ENCODE data around the gene ALDH16A1. TPM values are rescaled to one million over a fixed set of nuclear protein-coding genes. Genes with fewer than 3 reads are reported as not detected.

ALDH16A1 gene
- total and polyA plus RNA-seq, 2 of the 4 experiments (the other 2 are of a cell fraction), result 10.4 to 12.9 TPM

DNA sequence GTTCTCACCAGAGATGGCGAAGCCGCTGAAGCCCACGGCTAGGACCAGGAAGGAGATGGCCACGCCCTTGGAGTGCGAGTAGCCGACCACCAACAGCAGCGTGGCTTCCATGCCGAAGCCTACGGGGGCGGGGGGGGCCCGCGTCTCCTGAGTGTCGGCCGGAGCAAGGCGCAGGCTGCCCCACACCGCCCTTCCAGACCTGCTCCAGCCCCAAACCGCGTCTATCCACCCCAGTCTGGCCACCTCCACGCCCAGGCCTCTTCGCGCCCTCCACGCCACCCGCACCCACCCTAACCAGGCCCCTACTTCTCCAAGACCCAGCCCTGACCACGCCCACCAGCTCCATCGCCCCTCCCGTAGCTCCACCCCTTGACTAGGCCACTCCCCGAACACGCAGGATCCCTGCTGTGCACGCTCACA lies 21.7 kb upstream of the ALDH16A1 start:
- ChIA-PET CTCF (no interaction called here), POLR2A (ENCODE audit: unreplicated experiment) (interaction anchor here (0.6 to 0.7 kb wide), 2 partner anchors 15 to 21 kb away, joined by 3 to 6 read pairs; no protein-coding TSS in a partner anchor)
- Histone ChIP-seq H3K4me3 (ENCODE audit: insufficient read depth, low read depth, low read length) (no peak overlapping the region), H2AK5ac (ENCODE audit: low read depth, low read length) (no peak overlapping the region), H3K18ac (ENCODE audit: low read depth, low read length) (no peak overlapping the region), H3K9me1 (ENCODE audit: insufficient read depth, low read length) (no peaks in the 10 kb centered on the region), H3K4ac (ENCODE audit: low read depth, low read length) (no peak overlapping the region), H3K36me3 (ENCODE audit: control insufficient read depth, insufficient read depth, low read length) (no peaks in the 10 kb centered on the region), H3K4me1 (ENCODE audit: control insufficient read depth, insufficient read depth, low read length) (no peaks in the 10 kb centered on the region), H3K56ac (ENCODE audit: extremely low read depth, insufficient read depth, low read length) (no peak overlapping the region), H3K14ac (replicated peaks; ENCODE audit: low read depth, low read length) (no peak overlapping the region), H2AFZ (replicated peaks; ENCODE audit: low read length, poor library complexity) (no peak overlapping the region), H3K27ac (ENCODE audit: insufficient read depth, low read length) (no peak overlapping the region), H4K20me1 (ENCODE audit: insufficient read depth, low read length) (no peaks in the 10 kb centered on the region), H4K91ac (ENCODE audit: insufficient read depth, low read depth, low read length) (no peak overlapping the region), H2BK20ac (ENCODE audit: low read depth, low read length) (no peak overlapping the region), H4K8ac (ENCODE audit: low read depth in 2 of 2, low read length in 2 of 2) (no peak overlapping the region), H3K27me3 (ENCODE audit: control insufficient read depth, insufficient read depth, low read length) (peaks cover 95% of the 10 kb centered on the region), H3K23ac (ENCODE audit: low read depth, low read length) (no peak overlapping the region), H2AK9ac (replicated peaks; ENCODE audit: low read depth, low read length, poor library complexity) (no peak overlapping the region), H4K5ac (ENCODE audit: low read depth, low read length) (no peak overlapping the region), H3K79me1 (ENCODE audit: low read depth in 1 of 2, low read length in 2 of 2) (no peaks in the 10 kb centered on the region), H3K4me2 (ENCODE audit: low read depth, low read length) (no peak overlapping the region), H3K9ac (ENCODE audit: low read depth, low read length) (no peak overlapping the region), H3K9me3 (ENCODE audit: control insufficient read depth, insufficient read depth, low read length) (peaks cover 18% of the 10 kb centered on the region), H2BK5ac (ENCODE audit: low read depth, low read length, poor library complexity, severe bottlenecking) (no peak overlapping the region), H2BK15ac (ENCODE audit: low read depth, low read length) (no peak overlapping the region), H2BK120ac (ENCODE audit: low read depth, low read length) (no peak overlapping the region)
- BruUV-seq (replicated peaks), result no TSS peak
- 39% methylated on average over 12 of the region's 29 CpGs; no CpG with 5 or more reads in 1 of the 2 experiments for WGBS, 2 experiments (ENCODE audit: extremely low coverage in 2 of 2, insufficient read length in 1 of 2)
- TF ChIP-seq NFE2L2 (IDR thresholded peaks at IDR 0.05; ENCODE audit: low read depth, low read length) (no peak), FOS (IDR thresholded peaks at IDR 0.05; ENCODE audit: low read depth, low read length) (no peak), MAZ (IDR thresholded peaks at IDR 0.05; ENCODE audit: borderline replicate concordance, low read depth, low read length) (no peak), RFX5 (IDR thresholded peaks at IDR 0.05; ENCODE audit: low read depth, low read length) (no peak), POLR2A (IDR thresholded peaks at IDR 0.05; ENCODE audit: low read depth, low read length) (no peak), RAD21 (IDR thresholded peaks at IDR 0.05; ENCODE audit: low read length) (no peak), MXI1 (IDR thresholded peaks at IDR 0.05; ENCODE audit: borderline replicate concordance, low read depth, low read length) (no peak), CHD1 (IDR thresholded peaks at IDR 0.05; ENCODE audit: low read depth, low read length) (no peak), CEBPB (IDR thresholded peaks at IDR 0.05; ENCODE audit: low read depth, low read length) (no peak), MAFK (IDR thresholded peaks at IDR 0.05; ENCODE audit: low read depth, low read length) (no peak), BHLHE40 (IDR thresholded peaks at IDR 0.05; ENCODE audit: low read depth, low read length) (no peak), RCOR1 (IDR thresholded peaks at IDR 0.05; ENCODE audit: insufficient replicate concordance, low read length) (no peak), SMC3 (IDR thresholded peaks at IDR 0.05; ENCODE audit: low read depth, low read length) (no peak)
- TF ChIP-seq, protein P1, sequence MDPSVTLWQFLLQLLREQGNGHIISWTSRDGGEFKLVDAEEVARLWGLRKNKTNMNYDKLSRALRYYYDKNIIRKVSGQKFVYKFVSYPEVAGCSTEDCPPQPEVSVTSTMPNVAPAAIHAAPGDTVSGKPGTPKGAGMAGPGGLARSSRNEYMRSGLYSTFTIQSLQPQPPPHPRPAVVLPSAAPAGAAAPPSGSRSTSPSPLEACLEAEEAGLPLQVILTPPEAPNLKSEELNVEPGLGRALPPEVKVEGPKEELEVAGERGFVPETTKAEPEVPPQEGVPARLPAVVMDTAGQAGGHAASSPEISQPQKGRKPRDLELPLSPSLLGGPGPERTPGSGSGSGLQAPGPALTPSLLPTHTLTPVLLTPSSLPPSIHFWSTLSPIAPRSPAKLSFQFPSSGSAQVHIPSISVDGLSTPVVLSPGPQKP (IDR thresholded peaks at IDR 0.05; ENCODE audit: borderline replicate concordance, low read depth, low read length), result no peak
- TF ChIP-seq, protein P2, sequence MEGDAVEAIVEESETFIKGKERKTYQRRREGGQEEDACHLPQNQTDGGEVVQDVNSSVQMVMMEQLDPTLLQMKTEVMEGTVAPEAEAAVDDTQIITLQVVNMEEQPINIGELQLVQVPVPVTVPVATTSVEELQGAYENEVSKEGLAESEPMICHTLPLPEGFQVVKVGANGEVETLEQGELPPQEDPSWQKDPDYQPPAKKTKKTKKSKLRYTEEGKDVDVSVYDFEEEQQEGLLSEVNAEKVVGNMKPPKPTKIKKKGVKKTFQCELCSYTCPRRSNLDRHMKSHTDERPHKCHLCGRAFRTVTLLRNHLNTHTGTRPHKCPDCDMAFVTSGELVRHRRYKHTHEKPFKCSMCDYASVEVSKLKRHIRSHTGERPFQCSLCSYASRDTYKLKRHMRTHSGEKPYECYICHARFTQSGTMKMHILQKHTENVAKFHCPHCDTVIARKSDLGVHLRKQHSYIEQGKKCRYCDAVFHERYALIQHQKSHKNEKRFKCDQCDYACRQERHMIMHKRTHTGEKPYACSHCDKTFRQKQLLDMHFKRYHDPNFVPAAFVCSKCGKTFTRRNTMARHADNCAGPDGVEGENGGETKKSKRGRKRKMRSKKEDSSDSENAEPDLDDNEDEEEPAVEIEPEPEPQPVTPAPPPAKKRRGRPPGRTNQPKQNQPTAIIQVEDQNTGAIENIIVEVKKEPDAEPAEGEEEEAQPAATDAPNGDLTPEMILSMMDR (conservative IDR thresholded peaks at IDR 0.05; ENCODE audit: low read depth, low read length), result no peak
- TF ChIP-seq, protein P3, sequence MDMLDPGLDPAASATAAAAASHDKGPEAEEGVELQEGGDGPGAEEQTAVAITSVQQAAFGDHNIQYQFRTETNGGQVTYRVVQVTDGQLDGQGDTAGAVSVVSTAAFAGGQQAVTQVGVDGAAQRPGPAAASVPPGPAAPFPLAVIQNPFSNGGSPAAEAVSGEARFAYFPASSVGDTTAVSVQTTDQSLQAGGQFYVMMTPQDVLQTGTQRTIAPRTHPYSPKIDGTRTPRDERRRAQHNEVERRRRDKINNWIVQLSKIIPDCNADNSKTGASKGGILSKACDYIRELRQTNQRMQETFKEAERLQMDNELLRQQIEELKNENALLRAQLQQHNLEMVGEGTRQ (IDR thresholded peaks at IDR 0.05; ENCODE audit: low read depth, low read length), result no peak
- intact Hi-C loops (cut with micrococcal nuclease) (no loop called here), in situ Hi-C loops (cut with MboI; ENCODE audit: low sequenced_read_pairs) (loop anchor here (10.0 kb wide), 1 partner anchor 167 kb away; no protein-coding TSS in a partner anchor), dilution Hi-C loops (cut with HindIII; ENCODE audit: low sequenced_read_pairs, unreplicated experiment) (no loop called here)
- no peak for DNase-seq
- no peak for ATAC-seq (ENCODE audit: low read depth)

All from IMR-90 (cell line).